ENCODE data around the gene DHRS2. TPM values are rescaled to one million over a fixed set of nuclear protein-coding genes. Genes with fewer than 3 reads are reported as not detected.
"Not testable (repeated sequence)": the region's sequence is repeated elsewhere in the genome, so short reads cannot be mapped to it uniquely, and the experiment has no call there.

Gene DHRS2, protein sequence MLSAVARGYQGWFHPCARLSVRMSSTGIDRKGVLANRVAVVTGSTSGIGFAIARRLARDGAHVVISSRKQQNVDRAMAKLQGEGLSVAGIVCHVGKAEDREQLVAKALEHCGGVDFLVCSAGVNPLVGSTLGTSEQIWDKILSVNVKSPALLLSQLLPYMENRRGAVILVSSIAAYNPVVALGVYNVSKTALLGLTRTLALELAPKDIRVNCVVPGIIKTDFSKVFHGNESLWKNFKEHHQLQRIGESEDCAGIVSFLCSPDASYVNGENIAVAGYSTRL
- polyA plus RNA-seq: 0.84 TPM
- long read RNA-seq, donor 1: 0 reads
- long read RNA-seq, donor 2: 0 reads
- long read RNA-seq, donor 3: 0 reads
- long read RNA-seq, donor 4: 0 reads
- long read RNA-seq, donor 5: 0 reads
- long read RNA-seq, donor 6, partial matches to known transcripts: 0 of 2 reads
- long read RNA-seq, donor 6, other reads (novel, unspliced or antisense): 0 of 2 reads
- long read RNA-seq, donor 7: 0 reads
- long read RNA-seq, donor 8, partial matches to known transcripts: 0 of 1 reads
- long read RNA-seq, donor 8, other reads (novel, unspliced or antisense): 0 of 1 reads
- long read RNA-seq, donor 9: 0 reads
- long read RNA-seq, donor 10, partial matches to known transcripts: 0 of 1 reads
- long read RNA-seq, donor 10, other reads (novel, unspliced or antisense): 0 of 1 reads
- long read RNA-seq, donor 11, partial matches to known transcripts: 0 of 1 reads
- long read RNA-seq, donor 11, other reads (novel, unspliced or antisense): 0 of 1 reads

GRCh38 chr14:23636317-23637211 lies at the start of gene DHRS2:
Gene DHRS2, plus strand, starts transcription at chr14:23636364. Its CDS starts 2,501 bp downstream, at chr14:23638865.
- Histone ChIP-seq H3K27ac (ENCODE audit: low read length) (no peak within 1 kb of the TSS), H3K9me3 (ENCODE audit: control insufficient read depth, low read depth, low read length) (no peaks in the 10 kb centered on the region), H3K27me3 (ENCODE audit: control insufficient read depth, insufficient read depth, low read length) (no peaks in the 10 kb centered on the region), H3K4me1 (ENCODE audit: control insufficient read depth, insufficient read depth, low read length) (peaks cover 22% of the 10 kb centered on the region), H3K4me3 (ENCODE audit: low read length) (no peak within 1 kb of the TSS), H3K36me3 (ENCODE audit: control insufficient read depth, insufficient read depth, low read length) (no peaks in the 10 kb centered on the region)
- DNase-seq: no peak
- 90% methylated on average over 2 of the region's 23 CpGs for WGBS (ENCODE audit: insufficient coverage, low lambda C conversion rate)

GRCh38 chr14:23588884-23589598 lies 47.1 kb upstream of the DHRS2 start:
- Histone ChIP-seq H3K27me3 (ENCODE audit: control insufficient read depth, insufficient read depth, low read length) (no peaks in the 10 kb centered on the region), H3K4me3 (ENCODE audit: low read length) (no peak overlapping the region), H3K27ac (ENCODE audit: low read length) (no peak overlapping the region), H3K4me1 (ENCODE audit: control insufficient read depth, insufficient read depth, low read length) (peaks cover 5% of the 10 kb centered on the region), H3K9me3 (ENCODE audit: control insufficient read depth, low read depth, low read length) (no peaks in the 10 kb centered on the region), H3K36me3 (ENCODE audit: control insufficient read depth, insufficient read depth, low read length) (no peaks in the 10 kb centered on the region)
- no CpG with 5 or more reads among the region's 5 CpGs for WGBS (ENCODE audit: insufficient coverage, low lambda C conversion rate)
- peak; percentile 88 to 91 for DNase-seq

- DNase-seq: no peak
Observed at GRCh38 chr14:23589606-23590005, 46.6 kb upstream of the DHRS2 start.

DNA sequence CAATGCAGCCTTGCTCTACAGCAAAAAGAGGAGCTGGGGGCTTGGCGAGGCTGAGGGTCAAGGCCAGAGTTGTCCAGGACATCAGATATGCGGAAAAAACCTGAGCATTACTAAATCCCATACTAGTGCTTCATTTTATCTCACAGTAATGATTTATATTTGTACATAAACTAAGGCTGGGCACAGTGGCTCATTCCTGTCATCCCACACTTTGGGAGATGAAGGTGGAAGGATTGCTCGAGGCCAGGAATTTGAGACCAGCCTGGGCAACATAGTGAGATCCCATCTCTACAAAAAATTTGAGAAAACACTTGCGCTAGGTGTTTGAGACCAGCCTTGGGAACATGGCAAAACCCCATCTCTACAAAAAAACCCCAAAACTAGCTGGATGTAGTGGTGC lies 46.0 kb upstream of the DHRS2 start:
- no CpG with 5 or more reads among the region's 4 CpGs for WGBS (ENCODE audit: insufficient coverage, low lambda C conversion rate)
- H3K27ac ChIP-seq (ENCODE audit: low read length): no peak overlapping the region
- H3K36me3 ChIP-seq (ENCODE audit: control insufficient read depth, insufficient read depth, low read length): no peaks in the 10 kb centered on the region

More at GRCh38 chr14:23589606-23590005, 46.6 kb upstream of the DHRS2 start:
- Histone ChIP-seq H3K27me3 (ENCODE audit: control insufficient read depth, insufficient read depth, low read length) (no peaks in the 10 kb centered on the region), H3K36me3 (ENCODE audit: control insufficient read depth, insufficient read depth, low read length) (no peaks in the 10 kb centered on the region), H3K9me3 (ENCODE audit: control insufficient read depth, low read depth, low read length) (no peaks in the 10 kb centered on the region), H3K4me3 (ENCODE audit: low read length) (no peak overlapping the region), H3K27ac (ENCODE audit: low read length) (no peak overlapping the region), H3K4me1 (ENCODE audit: control insufficient read depth, insufficient read depth, low read length) (peaks cover 5% of the 10 kb centered on the region)
- no CpG with 5 or more reads among the region's 2 CpGs for WGBS (ENCODE audit: insufficient coverage, low lambda C conversion rate)

DNA sequence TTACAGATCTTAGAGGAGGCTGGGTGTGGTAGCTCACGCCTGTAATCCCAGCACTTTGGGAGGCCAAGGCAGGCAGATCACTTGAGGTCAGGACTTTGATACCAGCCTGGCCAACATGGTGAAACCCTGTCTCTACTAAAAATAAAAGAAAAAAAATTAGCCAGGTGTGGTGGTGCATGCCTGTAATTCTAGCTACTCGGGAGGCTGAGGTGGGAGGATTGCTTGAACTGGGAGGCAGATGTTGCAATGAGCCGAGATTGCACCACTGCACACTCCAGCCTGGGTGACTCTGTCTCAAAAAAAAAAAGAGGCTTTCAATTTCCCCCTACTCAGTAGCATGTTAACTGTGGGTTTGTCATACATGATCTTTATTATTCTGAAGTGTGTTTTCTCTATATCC lies 42.0 kb upstream of the DHRS2 start:
- H3K27me3 ChIP-seq (ENCODE audit: control insufficient read depth, insufficient read depth, low read length); DNase-seq; H3K9me3 ChIP-seq (ENCODE audit: control insufficient read depth, low read depth, low read length); H3K36me3 ChIP-seq (ENCODE audit: control insufficient read depth, insufficient read depth, low read length); H3K27ac ChIP-seq (ENCODE audit: low read length); H3K4me3 ChIP-seq (ENCODE audit: low read length); H3K4me1 ChIP-seq (ENCODE audit: control insufficient read depth, insufficient read depth, low read length): not testable (repeated sequence)
- WGBS (ENCODE audit: insufficient coverage, low lambda C conversion rate): no CpG with 5 or more reads among the region's 3 CpGs

More for the DNA sequence above, 46.0 kb upstream of the DHRS2 start:
- Histone ChIP-seq H3K4me3 (ENCODE audit: low read length) (no peak overlapping the region), H3K27me3 (ENCODE audit: control insufficient read depth, insufficient read depth, low read length) (no peaks in the 10 kb centered on the region), H3K9me3 (ENCODE audit: control insufficient read depth, low read depth, low read length) (no peaks in the 10 kb centered on the region), H3K4me1 (ENCODE audit: control insufficient read depth, insufficient read depth, low read length) (peaks cover 5% of the 10 kb centered on the region)
- DNase-seq: no peak

DNA sequence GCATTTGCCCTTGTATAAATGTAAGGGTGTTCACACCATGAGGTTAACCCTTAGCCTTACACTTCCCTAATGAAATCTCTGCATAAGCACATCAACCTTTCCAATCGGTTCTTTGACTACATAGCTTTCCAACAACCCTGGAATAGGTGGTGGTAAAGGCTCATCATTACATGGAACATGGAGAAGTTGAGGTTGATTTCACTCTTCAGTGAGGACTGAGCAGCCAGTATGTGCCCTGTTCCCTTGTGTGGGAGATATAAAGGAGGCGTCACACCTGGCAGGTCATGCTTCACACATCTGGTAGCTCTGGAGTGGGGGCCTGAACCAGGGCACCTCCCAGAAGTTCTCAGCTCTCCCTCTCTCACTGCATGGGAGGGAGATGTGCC lies 35.8 kb upstream of the DHRS2 start:
- 100% methylated on average over 1 of the region's 2 CpGs for WGBS (ENCODE audit: insufficient coverage, low lambda C conversion rate)
- Histone ChIP-seq H3K36me3 (ENCODE audit: control insufficient read depth, insufficient read depth, low read length) (no peaks in the 10 kb centered on the region), H3K9me3 (ENCODE audit: control insufficient read depth, low read depth, low read length) (no peaks in the 10 kb centered on the region), H3K4me3 (ENCODE audit: low read length) (no peak overlapping the region), H3K27me3 (ENCODE audit: control insufficient read depth, insufficient read depth, low read length) (no peaks in the 10 kb centered on the region), H3K27ac (ENCODE audit: low read length) (no peak overlapping the region), H3K4me1 (ENCODE audit: control insufficient read depth, insufficient read depth, low read length) (no peaks in the 10 kb centered on the region)
- DNase-seq: no peak

- Histone ChIP-seq H3K9me3 (ENCODE audit: control insufficient read depth, low read depth, low read length) (no peaks in the 10 kb centered on the region), H3K4me1 (ENCODE audit: control insufficient read depth, insufficient read depth, low read length) (no peaks in the 10 kb centered on the region), H3K36me3 (ENCODE audit: control insufficient read depth, insufficient read depth, low read length) (no peaks in the 10 kb centered on the region), H3K27ac (ENCODE audit: low read length) (no peak overlapping the region), H3K4me3 (ENCODE audit: low read length) (no peak overlapping the region), H3K27me3 (ENCODE audit: control insufficient read depth, insufficient read depth, low read length) (no peaks in the 10 kb centered on the region)
- DNase-seq: no peak
- no CpG with 5 or more reads among the region's 1 CpG for WGBS (ENCODE audit: insufficient coverage, low lambda C conversion rate)
Observed at GRCh38 chr14:23600806-23601205, 35.4 kb upstream of the DHRS2 start.

- no peak overlapping the region for H3K4me3 ChIP-seq (ENCODE audit: low read length)
- no peaks in the 10 kb centered on the region for H3K4me1 ChIP-seq (ENCODE audit: control insufficient read depth, insufficient read depth, low read length)
- no peaks in the 10 kb centered on the region for H3K36me3 ChIP-seq (ENCODE audit: control insufficient read depth, insufficient read depth, low read length)
- no peaks in the 10 kb centered on the region for H3K9me3 ChIP-seq (ENCODE audit: control insufficient read depth, low read depth, low read length)
- no peaks in the 10 kb centered on the region for H3K27me3 ChIP-seq (ENCODE audit: control insufficient read depth, insufficient read depth, low read length)
- no peak overlapping the region for H3K27ac ChIP-seq (ENCODE audit: low read length)
- no peak for DNase-seq
Observed at GRCh38 chr14:23601424-23601823, 34.7 kb upstream of the DHRS2 start.

- Histone ChIP-seq H3K9me3 (ENCODE audit: control insufficient read depth, low read depth, low read length) (no peaks in the 10 kb centered on the region), H3K27ac (ENCODE audit: low read length) (no peak overlapping the region)
- WGBS (ENCODE audit: insufficient coverage, low lambda C conversion rate): no CpG with 5 or more reads among the region's 1 CpG
Observed at GRCh38 chr14:23601845-23602180, 34.4 kb upstream of the DHRS2 start.

More at GRCh38 chr14:23601845-23602180, 34.4 kb upstream of the DHRS2 start:
- no peaks in the 10 kb centered on the region for H3K36me3 ChIP-seq (ENCODE audit: control insufficient read depth, insufficient read depth, low read length)
- H3K4me3 ChIP-seq (ENCODE audit: low read length): no peak overlapping the region
- H3K4me1 ChIP-seq (ENCODE audit: control insufficient read depth, insufficient read depth, low read length): no peaks in the 10 kb centered on the region
- DNase-seq: no peak
- H3K27me3 ChIP-seq (ENCODE audit: control insufficient read depth, insufficient read depth, low read length): no peaks in the 10 kb centered on the region
